Natural killer cell (primary cell): ENCODE measurements around the gene SCARB1. TPM values are rescaled to one million over a fixed set of nuclear protein-coding genes. Genes with fewer than 3 reads are reported as not detected.

Experiments used
- ATAC-seq, 3 donors: fragments of 150-1000 bp in 2 of 3; fragments of 200-7000 bp in 1 of 3; cut with Tn5 transposase; 1 replicate in 1 of 3; 2 replicates in 2 of 3; pipeline ENCODE4 v1.10.0; 2021; ENCODE audit warnings: mild to moderate bottlenecking in 2 of 3, moderate library complexity in 2 of 3
- DNase-seq, 2 donors: peaks; one replicate each; pipeline versions ENCODE4 v3.0.0 to v3.0.0-alpha.2; 2013 to 2021; ENCODE audit warnings: mixed read lengths in 1 of 2
- H3K27ac ChIP-seq: one replicate; pipeline ENCODE4 v1.5.1; 2013; ENCODE audit warnings: mild to moderate bottlenecking, low read length
- H3K27me3 ChIP-seq: one replicate; pipeline ENCODE4 v1.6.1; 2013; ENCODE audit warnings: low read length; ENCODE audit not compliant: control insufficient read depth, insufficient read depth
- H3K36me3 ChIP-seq: one replicate; pipeline ENCODE4 v1.6.1; 2013; ENCODE audit warnings: low read length; ENCODE audit not compliant: control insufficient read depth, insufficient read depth
- H3K4me1 ChIP-seq: one replicate; pipeline ENCODE4 v1.6.1; 2013; ENCODE audit warnings: low read length; ENCODE audit not compliant: control insufficient read depth, insufficient read depth
- H3K4me3 ChIP-seq: one replicate; pipeline ENCODE4 v1.5.1; 2013; ENCODE audit warnings: low read length
- H3K9me3 ChIP-seq: one replicate; pipeline ENCODE4 v1.6.1; 2013; ENCODE audit warnings: low read length; ENCODE audit not compliant: control insufficient read depth, insufficient read depth
- H3K27ac Mint-ChIP-seq, 2 donors: one replicate each; pipeline ENCODE4 v1.8.0; 2022; ENCODE audit warnings: mild to moderate bottlenecking in 2 of 2, mixed read lengths in 2 of 2, moderate library complexity in 1 of 2
- H3K27me3 Mint-ChIP-seq, 2 donors: one replicate each; pipeline ENCODE4 v1.8.0; 2022; ENCODE audit warnings: low read depth in 2 of 2, mixed read lengths in 2 of 2
- H3K36me3 Mint-ChIP-seq: one replicate; pipeline ENCODE4 v1.8.0; 2022; ENCODE audit warnings: mixed read lengths
- H3K4me1 Mint-ChIP-seq, 2 donors: one replicate each; pipeline ENCODE4 v1.8.0; 2022; ENCODE audit warnings: mixed read lengths in 2 of 2
- H3K4me3 Mint-ChIP-seq: one replicate; pipeline ENCODE4 v1.8.0; 2022; ENCODE audit warnings: mild to moderate bottlenecking, moderate library complexity, mixed read lengths
- H3K9me3 Mint-ChIP-seq, 2 donors: one replicate each; pipeline ENCODE4 v1.8.0; 2022; ENCODE audit warnings: mixed read lengths in 2 of 2
- WGBS: methylation state at CpG from one replicate; pipeline ENCODE4 v1.1.7; 2013; ENCODE audit warnings: missing lambda C conversion rate; ENCODE audit not compliant: insufficient coverage; 5-methylcytosine and 5-hydroxymethylcytosine counted together
- intact Hi-C: fragments of 100-400 bp; cut with micrococcal nuclease; formaldehyde crosslinking; loops from one replicate; pipeline ENCODE4 v1.14.2; 2022
- total RNA-seq, 4 donors: library from RNA; stranded (reverse); fragments of 120-200 nt in 1 of 4; gene quantifications; one replicate each; pipeline versions ENCODE4 v1.2.3 to v1.2.4, GENCODE V29; 2013 to 2022
- TF ChIP-seq, protein P1 (sequence below): fragments of 200-600 bp; IDR thresholded peaks from one replicate; pipeline ENCODE4 v1.8.0; 2022; ENCODE audit warnings: antibody characterized with exemption

Gene SCARB1
- total RNA-seq, 3 donors from 2014 or later (not counting 1 experiment from before 2014, with no cell fraction given), result 1.1 to 2.7 (median 1.3) TPM

DNA sequence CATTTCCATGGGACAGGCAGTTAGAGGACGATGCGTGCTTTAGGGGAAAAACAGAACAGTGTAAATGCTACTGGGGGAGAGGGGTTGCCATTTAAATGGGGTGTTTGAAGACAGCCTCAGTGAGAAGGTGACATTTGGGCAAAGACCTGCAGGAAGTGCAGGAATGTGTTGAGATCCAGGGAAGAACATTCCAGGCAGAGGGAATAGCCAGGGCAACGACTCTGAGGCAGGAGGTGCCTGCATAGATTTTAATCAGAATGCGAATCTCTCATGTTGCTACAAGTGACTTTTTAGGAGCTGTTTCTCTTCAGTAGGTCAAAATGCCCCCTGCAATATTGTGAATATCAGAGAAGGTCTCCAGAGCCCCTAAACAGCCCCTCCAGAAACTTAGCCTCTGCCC, 7.6 kb upstream of the SCARB1 start:
- Mint-ChIP-seq H3K36me3 (no peaks in the 10 kb centered on the region), H3K4me1 (peaks cover 0 to 10% of the 10 kb centered on the region in 2 donors), H3K9me3 (no peaks in the 10 kb centered on the region), H3K27ac (no peak overlapping the region), H3K27me3 (peaks cover 22 to 39% of the 10 kb centered on the region in 2 donors), H3K4me3 (no peak overlapping the region)
- Histone ChIP-seq H3K4me3 (no peak overlapping the region), H3K36me3 (no peaks in the 10 kb centered on the region), H3K9me3 (no peaks in the 10 kb centered on the region), H3K27me3 (no peaks in the 10 kb centered on the region), H3K4me1 (peaks cover 7% of the 10 kb centered on the region), H3K27ac (no peak overlapping the region)
- ATAC-seq, result no peak
- intact Hi-C loops, result no loop called here
- no peak for DNase-seq
- TF ChIP-seq, protein P1, sequence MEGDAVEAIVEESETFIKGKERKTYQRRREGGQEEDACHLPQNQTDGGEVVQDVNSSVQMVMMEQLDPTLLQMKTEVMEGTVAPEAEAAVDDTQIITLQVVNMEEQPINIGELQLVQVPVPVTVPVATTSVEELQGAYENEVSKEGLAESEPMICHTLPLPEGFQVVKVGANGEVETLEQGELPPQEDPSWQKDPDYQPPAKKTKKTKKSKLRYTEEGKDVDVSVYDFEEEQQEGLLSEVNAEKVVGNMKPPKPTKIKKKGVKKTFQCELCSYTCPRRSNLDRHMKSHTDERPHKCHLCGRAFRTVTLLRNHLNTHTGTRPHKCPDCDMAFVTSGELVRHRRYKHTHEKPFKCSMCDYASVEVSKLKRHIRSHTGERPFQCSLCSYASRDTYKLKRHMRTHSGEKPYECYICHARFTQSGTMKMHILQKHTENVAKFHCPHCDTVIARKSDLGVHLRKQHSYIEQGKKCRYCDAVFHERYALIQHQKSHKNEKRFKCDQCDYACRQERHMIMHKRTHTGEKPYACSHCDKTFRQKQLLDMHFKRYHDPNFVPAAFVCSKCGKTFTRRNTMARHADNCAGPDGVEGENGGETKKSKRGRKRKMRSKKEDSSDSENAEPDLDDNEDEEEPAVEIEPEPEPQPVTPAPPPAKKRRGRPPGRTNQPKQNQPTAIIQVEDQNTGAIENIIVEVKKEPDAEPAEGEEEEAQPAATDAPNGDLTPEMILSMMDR, result no peak
- 92% methylated on average over 4 of the region's 4 CpGs for WGBS

DNA sequence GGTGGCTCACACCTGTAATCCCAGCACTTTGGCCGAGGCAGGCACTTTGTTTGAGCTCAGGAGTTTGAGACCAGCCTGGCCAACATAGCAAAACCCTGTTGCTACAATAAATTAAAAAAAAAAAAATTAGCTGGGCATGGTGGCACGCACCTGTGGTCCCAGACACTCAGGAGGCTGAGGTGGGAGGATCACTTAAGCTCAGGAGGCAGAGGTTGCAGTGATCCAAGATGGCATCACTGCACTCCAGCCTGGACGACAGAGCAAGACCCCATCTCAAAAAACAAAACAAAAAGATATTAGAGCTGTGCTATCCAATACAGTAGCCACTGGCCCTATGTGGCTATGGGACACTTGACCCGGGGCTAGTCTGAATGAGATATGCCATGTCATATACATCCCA, 6.9 kb upstream of the SCARB1 start:
- DNase-seq (no peak), ATAC-seq (no peak)
- Histone ChIP-seq H3K4me1 (peaks cover 7% of the 10 kb centered on the region), H3K27me3 (no peaks in the 10 kb centered on the region), H3K27ac (no peak overlapping the region), H3K9me3 (no peaks in the 10 kb centered on the region), H3K4me3 (no peak overlapping the region), H3K36me3 (no peaks in the 10 kb centered on the region)
- 82% methylated on average over 4 of the region's 4 CpGs for WGBS
- no peaks in the 10 kb centered on the region for H3K9me3 Mint-ChIP-seq
- H3K4me3 Mint-ChIP-seq, result no peak overlapping the region
- no peak overlapping the region for H3K27ac Mint-ChIP-seq
- intact Hi-C loops, result no loop called here
- TF ChIP-seq, protein P1, result no peak
- peaks cover 0 to 10% of the 10 kb centered on the region in 2 donors for H3K4me1 Mint-ChIP-seq
- H3K27me3 Mint-ChIP-seq, result peaks cover 22 to 36% of the 10 kb centered on the region in 2 donors
- H3K36me3 Mint-ChIP-seq, result no peaks in the 10 kb centered on the region

DNA sequence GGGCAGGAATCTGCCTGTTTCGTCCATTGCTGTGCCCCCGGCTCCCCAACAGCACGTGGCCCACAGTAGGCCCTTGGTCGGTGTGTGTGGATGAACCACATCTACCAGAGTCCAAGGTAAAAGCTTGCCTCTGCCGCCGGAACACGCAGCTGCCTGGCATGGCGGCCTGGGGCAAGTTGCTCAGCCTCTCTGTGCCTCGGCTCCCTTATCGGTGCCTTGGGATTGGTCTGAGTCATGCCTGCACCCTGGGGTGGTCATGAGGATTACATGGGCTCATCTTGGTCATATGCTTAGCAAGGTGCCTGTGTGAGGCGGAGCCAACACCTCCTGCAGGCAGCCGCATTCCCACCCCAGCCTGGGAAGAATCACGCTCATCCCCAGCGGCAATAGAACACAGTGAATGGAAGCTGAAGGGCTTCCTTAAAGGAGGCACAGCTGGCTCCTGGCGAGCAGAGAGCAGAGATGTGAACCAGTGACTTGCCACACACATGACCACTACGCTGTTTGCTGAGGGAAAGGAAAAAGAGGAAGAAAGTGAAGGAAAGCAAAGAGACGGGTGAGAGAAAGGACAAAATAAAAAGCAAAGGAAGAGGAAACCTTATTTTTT, 5.5 kb upstream of the SCARB1 start:
- no peak overlapping the region for H3K4me3 ChIP-seq
- Mint-ChIP-seq H3K4me3 (no peak overlapping the region), H3K27ac (no peak overlapping the region), H3K4me1 (peaks cover 0 to 15% of the 10 kb centered on the region in 2 donors), H3K36me3 (no peaks in the 10 kb centered on the region), H3K27me3 (peaks cover 22 to 28% of the 10 kb centered on the region in 2 donors), H3K9me3 (no peaks in the 10 kb centered on the region)
- no peaks in the 10 kb centered on the region for H3K9me3 ChIP-seq
- no peak overlapping the region for H3K27ac ChIP-seq
- DNase-seq, result no peak
- TF ChIP-seq, protein P1, result no peak
- 24% methylated on average over 17 of the region's 17 CpGs for WGBS
- no peaks in the 10 kb centered on the region for H3K36me3 ChIP-seq
- ATAC-seq, result peak; percentile 26 to 49 (median 34)
- peaks cover 12% of the 10 kb centered on the region for H3K4me1 ChIP-seq
- intact Hi-C loops, result no loop called here
- no peaks in the 10 kb centered on the region for H3K27me3 ChIP-seq
